ENCODE measurements around the gene NCAM2. TPM values are rescaled to one million over a fixed set of nuclear protein-coding genes. Genes with fewer than 3 reads are reported as not detected.
"Not testable (repeated sequence)": the region's sequence is repeated elsewhere in the genome, so short reads cannot be mapped to it uniquely, and the experiment has no call there.

Gene NCAM2
- total RNA-seq, 1 donor from 2014 or later, result 7.6 TPM

GRCh38 chr21:21291883-21292569 lies 293.8 kb downstream of the NCAM2 start:
- DNase-seq (ENCODE audit: extremely low read depth, low read depth, low spot score), result no peak

DNA sequence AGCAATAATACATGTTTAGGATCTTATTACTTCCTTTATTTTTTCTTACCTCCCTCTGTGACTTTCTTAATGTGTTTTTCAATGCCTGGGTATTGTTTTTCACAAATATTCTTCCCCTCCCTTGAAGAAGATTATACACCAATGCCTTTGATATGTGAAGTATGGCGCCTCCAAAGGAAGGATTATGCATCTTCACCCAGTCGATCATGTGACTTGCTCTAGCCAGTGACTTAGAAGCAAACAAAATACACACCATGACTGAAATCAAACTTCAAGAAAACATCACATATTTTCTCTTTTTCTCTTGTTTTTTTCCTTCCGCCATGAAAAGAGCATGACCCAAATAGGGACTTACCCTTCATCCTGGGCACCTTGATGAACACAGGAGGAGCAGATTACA lies 297.1 kb downstream of the NCAM2 start:
- no peak for DNase-seq (ENCODE audit: extremely low read depth, low read depth, low spot score)

DNA sequence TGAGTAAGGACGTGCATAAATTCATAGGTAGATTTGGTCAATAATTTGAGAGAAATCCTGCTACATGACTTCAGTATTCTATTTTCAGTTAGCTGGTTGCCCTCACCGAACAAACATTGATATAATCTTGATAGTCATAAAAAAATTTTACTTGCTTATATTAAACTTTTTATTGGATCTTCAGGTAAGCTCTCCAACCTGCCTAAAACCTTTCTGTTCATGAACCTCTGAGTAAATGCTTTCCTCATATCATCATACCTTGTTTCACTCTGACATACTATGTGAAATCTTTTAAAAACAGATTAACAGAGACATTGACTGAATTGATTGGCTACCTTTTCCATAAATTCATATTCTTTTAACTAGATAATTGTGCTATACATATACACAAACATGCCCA lies 299.0 kb downstream of the NCAM2 start:
- DNase-seq (ENCODE audit: extremely low read depth, low read depth, low spot score), result no peak

GRCh38 chr21:21301013-21301412 lies 302.8 kb downstream of the NCAM2 start:
- DNase-seq (ENCODE audit: extremely low read depth, low read depth, low spot score), result no peak

GRCh38 chr21:21309510-21309909 lies 311.3 kb downstream of the NCAM2 start:
- no peak for DNase-seq (ENCODE audit: extremely low read depth, low read depth, low spot score)

DNA sequence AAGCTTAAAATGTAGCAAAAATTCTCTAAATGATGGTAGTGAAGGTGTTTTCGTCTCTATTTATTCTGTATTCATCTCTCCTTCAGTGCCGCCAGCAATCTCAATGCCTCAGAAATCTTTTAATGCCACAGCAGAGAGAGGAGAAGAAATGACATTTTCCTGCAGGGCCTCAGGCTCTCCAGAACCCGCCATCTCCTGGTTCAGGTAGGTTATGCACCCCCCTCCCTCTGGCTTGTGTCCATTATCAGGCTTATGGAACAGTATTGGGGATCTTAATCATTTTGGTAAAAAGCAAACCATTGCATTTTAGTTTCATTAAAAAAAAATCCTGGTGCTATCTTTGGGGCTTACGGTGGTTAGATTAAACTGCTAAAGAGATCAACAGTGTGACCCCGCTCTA lies 326.1 kb downstream of the NCAM2 start:
- no peak for DNase-seq (ENCODE audit: extremely low read depth, low read depth, low spot score)

DNA sequence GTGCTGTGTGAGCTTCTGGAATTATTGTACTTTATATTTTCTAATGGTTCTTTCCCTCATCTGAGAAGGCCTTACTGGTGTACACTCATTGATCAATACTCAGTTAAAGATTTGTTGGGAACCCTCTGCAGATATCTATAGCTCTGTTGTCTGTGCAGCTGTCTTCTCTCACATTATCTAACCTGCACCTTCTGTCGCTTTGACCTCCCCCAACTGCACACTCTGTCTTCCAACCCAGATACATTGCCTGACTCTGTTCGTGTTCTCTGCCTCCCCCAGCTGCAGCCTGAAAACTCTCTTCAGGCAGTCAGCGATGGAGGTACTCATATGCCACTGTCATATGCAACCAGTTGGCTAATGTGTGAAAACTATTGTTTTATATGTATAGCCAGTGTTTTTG lies 334.3 kb downstream of the NCAM2 start:
- no peak for DNase-seq (ENCODE audit: extremely low read depth, low read depth, low spot score)

GRCh38 chr21:21341041-21341440 lies 342.8 kb downstream of the NCAM2 start:
- no peak for DNase-seq (ENCODE audit: extremely low read depth, low read depth, low spot score)

DNA sequence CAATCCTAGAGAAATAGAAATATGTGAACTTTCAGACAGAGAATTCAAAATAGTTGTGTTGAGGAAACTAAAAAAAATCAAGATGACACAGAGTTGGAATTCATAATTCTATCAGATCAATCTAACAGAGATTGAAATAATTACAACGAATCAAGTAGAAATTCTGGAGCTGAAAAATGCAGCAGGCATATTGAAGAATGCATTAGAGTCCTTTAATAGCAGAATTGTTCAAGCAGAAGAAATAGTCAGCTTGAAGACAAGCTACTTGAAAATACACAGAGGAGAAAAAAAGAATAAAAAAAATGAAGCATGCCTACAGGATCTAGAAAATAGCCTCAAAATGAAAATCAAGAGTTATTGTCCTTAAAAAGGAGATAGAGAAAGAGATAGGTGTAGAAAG lies 347.1 kb downstream of the NCAM2 start:
- DNase-seq (ENCODE audit: extremely low read depth, low read depth, low spot score), result no peak

- no peak for DNase-seq (ENCODE audit: extremely low read depth, low read depth, low spot score)
Observed at GRCh38 chr21:21345872-21346271, 347.7 kb downstream of the NCAM2 start.

DNA sequence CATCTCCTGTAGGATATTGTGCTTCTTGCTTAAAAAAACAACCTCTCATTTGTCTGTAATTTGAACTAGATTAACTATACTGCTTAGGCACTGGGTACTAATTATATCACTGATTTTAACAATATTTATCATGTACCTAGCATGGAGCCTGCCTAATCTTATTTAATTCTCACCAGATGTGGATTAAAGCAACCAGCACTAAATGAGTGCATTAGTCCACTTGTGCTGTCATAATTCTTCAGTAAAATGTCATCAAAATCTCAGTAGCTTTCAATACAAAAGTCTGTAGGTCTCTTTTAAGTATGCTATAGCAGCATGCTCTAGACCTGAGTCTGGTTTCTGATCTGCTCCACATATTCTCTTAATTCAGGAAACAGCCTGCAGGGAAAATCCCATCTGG lies 368.1 kb downstream of the NCAM2 start:
- DNase-seq (ENCODE audit: extremely low read depth, low read depth, low spot score), result no peak

- no peak for DNase-seq (ENCODE audit: extremely low read depth, low read depth, low spot score)
Observed at GRCh38 chr21:21367583-21367982, 369.4 kb downstream of the NCAM2 start.

GRCh38 chr21:21373969-21374368 lies 375.8 kb downstream of the NCAM2 start:
- DNase-seq (ENCODE audit: extremely low read depth, low read depth, low spot score), result no peak

DNA sequence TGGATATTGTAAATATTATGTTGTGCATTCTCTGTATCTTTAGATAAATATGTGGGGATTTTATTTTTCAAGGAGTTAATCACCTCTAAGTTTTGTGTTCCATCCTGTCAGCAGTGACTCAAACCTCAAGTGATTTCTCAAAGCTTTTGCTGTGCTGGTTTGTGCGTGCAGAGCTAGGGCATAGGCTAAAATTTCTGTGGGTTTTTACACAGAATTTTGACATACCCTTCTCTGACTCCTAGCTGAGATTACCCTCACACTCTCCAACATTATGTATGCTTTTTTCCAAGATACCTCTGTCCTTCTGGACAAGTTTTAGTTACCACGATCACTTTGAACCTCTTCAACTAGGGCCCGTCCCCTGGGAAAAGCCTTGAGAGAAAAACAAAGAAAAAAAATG lies 384.9 kb downstream of the NCAM2 start:
- DNase-seq (ENCODE audit: extremely low read depth, low read depth, low spot score), result no peak

GRCh38 chr21:21384977-21385376 lies 386.8 kb downstream of the NCAM2 start:
- no peak for DNase-seq (ENCODE audit: extremely low read depth, low read depth, low spot score)

- no peak for DNase-seq (ENCODE audit: extremely low read depth, low read depth, low spot score)
Observed at GRCh38 chr21:21385404-21385803, 387.2 kb downstream of the NCAM2 start.

DNA sequence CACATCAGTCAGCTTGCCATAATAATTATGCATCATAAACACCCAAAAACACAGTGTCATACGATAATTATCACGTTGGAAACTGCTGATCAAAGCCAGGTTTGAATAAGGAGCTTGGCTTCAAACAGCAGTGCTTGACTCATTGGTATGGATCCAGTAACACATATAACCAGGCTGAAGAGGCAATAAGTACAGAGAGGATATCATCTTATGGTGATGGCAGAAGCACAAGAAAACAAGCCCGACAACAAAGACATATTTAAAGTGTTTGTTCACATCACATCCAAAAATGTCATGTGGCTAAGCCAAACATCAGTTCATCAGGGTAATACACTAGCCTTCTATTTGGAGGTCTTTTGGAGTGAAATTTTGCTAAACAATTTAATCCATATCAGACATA lies 389.7 kb downstream of the NCAM2 start:
- no peak for DNase-seq (ENCODE audit: extremely low read depth, low read depth, low spot score)

- no peak for DNase-seq (ENCODE audit: extremely low read depth, low read depth, low spot score)
Observed at GRCh38 chr21:21394064-21394463, 395.9 kb downstream of the NCAM2 start.

DNA sequence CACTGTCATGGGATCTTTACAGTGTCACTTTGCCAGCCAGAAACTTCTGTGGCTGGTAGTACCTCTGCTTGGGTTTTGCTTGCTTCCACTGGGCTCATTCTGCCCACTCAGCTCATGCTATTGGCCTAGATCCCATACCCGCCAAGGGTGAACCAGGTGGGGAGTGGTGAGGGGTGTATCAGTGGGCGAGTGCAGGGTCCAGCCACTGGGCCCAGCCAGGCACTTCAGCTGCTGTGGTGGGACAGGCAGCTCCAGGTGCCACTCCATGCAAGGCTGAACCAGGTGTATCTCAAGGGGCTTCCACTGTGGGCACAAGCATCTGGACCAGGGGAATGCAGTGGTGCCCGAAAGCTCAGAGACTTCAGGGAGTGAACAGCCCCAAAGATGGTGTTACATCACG lies 398.2 kb downstream of the NCAM2 start:
- DNase-seq (ENCODE audit: extremely low read depth, low read depth, low spot score), result no peak

DNA sequence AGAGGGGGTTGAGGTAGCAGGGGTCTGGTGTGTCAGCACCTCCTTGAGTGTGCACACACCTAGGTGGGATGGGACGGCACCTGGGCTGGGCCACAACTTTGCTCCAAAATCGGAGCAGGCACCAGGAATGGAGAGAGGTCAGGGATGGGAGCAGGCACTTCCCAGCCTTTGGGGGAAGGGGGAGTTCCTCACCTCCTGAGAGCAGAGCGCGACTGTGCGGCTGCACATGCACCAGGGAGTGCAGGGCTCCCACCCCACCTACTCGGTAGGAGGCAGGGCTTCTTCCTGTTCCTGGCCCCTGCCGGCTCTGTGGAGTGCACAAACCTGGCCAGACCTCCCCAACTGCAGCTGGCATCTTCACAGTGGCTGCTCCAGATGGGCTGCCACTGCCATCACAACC lies 399.3 kb downstream of the NCAM2 start:
- DNase-seq (ENCODE audit: extremely low read depth, low read depth, low spot score), result no peak

DNA sequence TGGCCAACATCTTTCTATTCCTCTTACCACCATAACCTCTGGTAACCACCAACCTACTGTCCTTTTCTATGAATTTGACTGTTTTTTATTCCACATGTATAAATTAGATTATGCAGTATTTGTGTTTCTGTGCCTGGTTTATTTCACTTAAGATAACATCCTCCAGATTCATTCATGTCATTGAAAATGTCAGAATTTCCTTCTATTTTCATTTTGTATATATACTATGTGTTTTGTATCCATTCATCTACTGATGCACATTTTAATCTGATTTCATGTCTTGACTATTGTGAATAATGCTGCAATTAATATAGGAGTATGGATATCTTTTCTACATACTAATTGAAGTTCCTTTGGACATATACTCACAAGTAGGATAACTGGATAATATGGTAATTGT lies 403.2 kb downstream of the NCAM2 start:
- no peak for DNase-seq (ENCODE audit: extremely low read depth, low read depth, low spot score)

- DNase-seq (ENCODE audit: extremely low read depth, low read depth, low spot score), result not testable (repeated sequence)
Observed at GRCh38 chr21:21402187-21402586, 404.0 kb downstream of the NCAM2 start.

DNA sequence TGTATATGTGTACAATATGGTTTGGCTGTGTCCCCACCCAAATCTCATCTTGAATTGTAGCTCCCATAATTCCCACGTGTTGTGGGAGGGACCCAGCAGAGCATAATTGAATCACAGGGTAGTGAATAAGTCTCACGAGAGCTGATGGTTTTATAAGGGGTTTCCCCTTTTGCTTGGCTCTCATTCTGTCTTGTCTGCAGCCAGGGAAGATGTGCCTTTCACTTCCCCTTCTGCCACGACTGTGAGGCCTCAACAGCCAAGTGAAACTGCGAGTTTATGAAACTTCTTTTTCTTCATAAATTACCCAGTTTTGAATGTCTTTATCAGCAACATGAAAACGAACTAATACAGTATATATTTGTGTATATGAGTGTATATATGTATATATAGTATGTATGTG lies 406.1 kb downstream of the NCAM2 start:
- not testable (repeated sequence) for DNase-seq (ENCODE audit: extremely low read depth, low read depth, low spot score)
